WTC11 (cell line): Measurements from ENCODE around the gene MT1F. TPM values are rescaled to one million over a fixed set of nuclear protein-coding genes. Genes with fewer than 3 reads are reported as not detected.

Experiments
- ATAC-seq: fragments of 200-7000 bp; cut with Tn5 transposase; 2 replicates; pipeline ENCODE4 v1.10.0; 2021; ENCODE audit warnings: mild to moderate bottlenecking, moderate library complexity
- CTCF ChIA-PET: fragments of 300-600 bp; sonication (Branson Sonifier 250); formaldehyde crosslinking; loops from one replicate; lab custom pipeline; 2021; ENCODE audit warnings: antibody characterized with exemption; lab: Charles Lee
- POLR2A ChIA-PET: fragments of 350-600 bp; sonication (Branson Sonifier 250); formaldehyde crosslinking; loops from one replicate; lab custom pipeline; 2021; ENCODE audit warnings: antibody characterized with exemption; lab: Charles Lee
- DNase-seq: peaks from one replicate; pipeline ENCODE4 v3.0.0; 2021; ENCODE audit warnings: low spot score
- H3K27ac Mint-ChIP-seq: 2 replicates; pipeline ENCODE4 v1.8.0; 2021; ENCODE audit warnings: mixed read lengths
- H3K27me3 Mint-ChIP-seq: 2 replicates; pipeline ENCODE4 v1.8.0; 2021; ENCODE audit warnings: low read depth, mild to moderate bottlenecking, moderate library complexity, mixed read lengths
- H3K36me3 Mint-ChIP-seq: 2 replicates; pipeline ENCODE4 v1.8.0; 2021; ENCODE audit warnings: mixed read lengths
- H3K4me1 Mint-ChIP-seq: 2 replicates; pipeline ENCODE4 v1.8.0; 2022; ENCODE audit warnings: mixed read lengths
- H3K4me3 Mint-ChIP-seq: 2 replicates; pipeline ENCODE4 v1.8.0; 2021; ENCODE audit warnings: mild to moderate bottlenecking, moderate library complexity, mixed read lengths
- H3K9me3 Mint-ChIP-seq: 2 replicates; pipeline ENCODE4 v1.8.0; 2021; ENCODE audit warnings: mixed read lengths
- CREB1 ChIP-seq: sonication (generic); formaldehyde crosslinking; IDR thresholded peaks from 2 replicates; pipeline ENCODE4 v1.8.0; 2023; ENCODE audit warnings: mild to moderate bottlenecking, missing genetic modification reagents
- ELF4 ChIP-seq: sonication (generic); formaldehyde crosslinking; IDR thresholded peaks from 2 replicates; pipeline ENCODE4 v1.8.1; 2022; ENCODE audit warnings: low read depth, mild to moderate bottlenecking, moderate library complexity, missing genetic modification reagents
- EMX1 ChIP-seq: fragments of 250-450 bp; sonication (Bioruptor Pico); IDR thresholded peaks from 2 replicates; pipeline ENCODE4 v1.8.0; 2021; ENCODE audit warnings: mild to moderate bottlenecking
- FOXJ3 ChIP-seq: sonication (generic); formaldehyde crosslinking; IDR thresholded peaks from 2 replicates; pipeline ENCODE4 v1.9.0; 2021; ENCODE audit warnings: missing genetic modification reagents, mild to moderate bottlenecking, borderline replicate concordance
- GRHL2 ChIP-seq: fragments of 250-450 bp; sonication (Bioruptor Pico); IDR thresholded peaks from 2 replicates; pipeline ENCODE4 v1.8.0; 2022; ENCODE audit warnings: mild to moderate bottlenecking, moderate library complexity; ENCODE audit not compliant: insufficient replicate concordance, severe bottlenecking
- GTF2I ChIP-seq: fragments of 250-450 bp; sonication (Bioruptor Pico); conservative IDR thresholded peaks from 2 replicates; pipeline ENCODE4 v1.4.0; 2021; ENCODE audit warnings: mild to moderate bottlenecking
- IRF2 ChIP-seq: sonication (generic); formaldehyde crosslinking; IDR thresholded peaks from 2 replicates; pipeline ENCODE4 v1.8.0; 2022; ENCODE audit warnings: low read depth, missing genetic modification reagents, borderline replicate concordance
- JAZF1 ChIP-seq: fragments of 250-450 bp; sonication (Bioruptor Pico); IDR thresholded peaks from 2 replicates; pipeline ENCODE4 v1.9.0; 2021; ENCODE audit warnings: moderate library complexity, mild to moderate bottlenecking, inconsistent platforms
- NFATC4 ChIP-seq: fragments of 250-450 bp; sonication (Bioruptor Pico); IDR thresholded peaks from 2 replicates; pipeline ENCODE4 v1.9.0; 2021; ENCODE audit warnings: mild to moderate bottlenecking
- OVOL2 ChIP-seq: fragments of 250-450 bp; sonication (Bioruptor Pico); IDR thresholded peaks from 2 replicates; pipeline ENCODE4 v1.9.0; 2021; ENCODE audit warnings: mild to moderate bottlenecking, borderline replicate concordance
- RELA ChIP-seq: sonication (generic); formaldehyde crosslinking; IDR thresholded peaks from 2 replicates; pipeline ENCODE4 v1.8.1; 2022; ENCODE audit warnings: missing genetic modification reagents, mild to moderate bottlenecking, borderline replicate concordance
- SMAD4 ChIP-seq: sonication (generic); formaldehyde crosslinking; IDR thresholded peaks from 2 replicates; pipeline ENCODE4 v1.8.0; 2022; ENCODE audit warnings: mild to moderate bottlenecking, missing genetic modification reagents
- SP1 ChIP-seq: sonication (generic); formaldehyde crosslinking; conservative IDR thresholded peaks from 2 replicates; pipeline ENCODE4 v1.8.1; 2022; ENCODE audit warnings: missing genetic modification reagents
- TEAD4 ChIP-seq: sonication (generic); formaldehyde crosslinking; IDR thresholded peaks from 2 replicates; pipeline ENCODE4 v1.8.0; 2022; ENCODE audit warnings: mild to moderate bottlenecking, missing genetic modification reagents
- ZNF121 ChIP-seq: sonication (generic); formaldehyde crosslinking; IDR thresholded peaks from 2 replicates; pipeline ENCODE4 v1.8.0; 2023; ENCODE audit warnings: missing genetic modification reagents
- ZNF232 ChIP-seq: sonication (generic); formaldehyde crosslinking; IDR thresholded peaks from 2 replicates; pipeline ENCODE4 v1.8.0; 2022; ENCODE audit warnings: mild to moderate bottlenecking, missing genetic modification reagents
- ZNF317 ChIP-seq: sonication (generic); formaldehyde crosslinking; IDR thresholded peaks from 2 replicates; pipeline ENCODE4 v1.8.1; 2023; ENCODE audit warnings: low read depth, mild to moderate bottlenecking, moderate library complexity, missing genetic modification reagents, borderline replicate concordance
- ZNF416 ChIP-seq: fragments of 250-450 bp; sonication (Bioruptor Pico); IDR thresholded peaks from 2 replicates; pipeline ENCODE4 v1.9.0; 2021; ENCODE audit warnings: mild to moderate bottlenecking, inconsistent platforms
- total RNA-seq: library from RNA; stranded (reverse); gene quantifications from 3 replicates; pipeline ENCODE4 v1.2.3, GENCODE V29; 2021
- TF ChIP-seq, protein P1 (sequence below): sonication (generic); formaldehyde crosslinking; IDR thresholded peaks from 2 replicates; pipeline ENCODE4 v1.8.0; 2022; ENCODE audit warnings: mild to moderate bottlenecking, missing genetic modification reagents
- TF ChIP-seq, protein P2 (sequence below): fragments of 250-450 bp; sonication (Bioruptor Pico); IDR thresholded peaks from 2 replicates; pipeline ENCODE4 v1.9.0; 2021; ENCODE audit warnings: mild to moderate bottlenecking, borderline replicate concordance
- TF ChIP-seq, protein P3 (sequence below): sonication (generic); formaldehyde crosslinking; IDR thresholded peaks from 2 replicates; pipeline ENCODE4 v1.8.1; 2022; ENCODE audit warnings: mild to moderate bottlenecking, missing genetic modification reagents, moderate library complexity, borderline replicate concordance
- TF ChIP-seq, protein P4 (sequence below): sonication (generic); formaldehyde crosslinking; IDR thresholded peaks from 2 replicates; pipeline ENCODE4 v1.8.0; 2022; ENCODE audit warnings: mild to moderate bottlenecking, missing genetic modification reagents
- TF ChIP-seq, protein P5 (sequence below): sonication (generic); formaldehyde crosslinking; IDR thresholded peaks from 2 replicates; pipeline ENCODE4 v1.8.1; 2023; ENCODE audit warnings: mild to moderate bottlenecking, missing genetic modification reagents
- TF ChIP-seq, protein P6 (sequence below): fragments of 250-450 bp; sonication (Bioruptor Pico); conservative IDR thresholded peaks from 2 replicates; pipeline ENCODE4 v1.9.0; 2021; ENCODE audit warnings: mild to moderate bottlenecking
- TF ChIP-seq, protein P7 (sequence below): sonication (generic); formaldehyde crosslinking; IDR thresholded peaks from 2 replicates; pipeline ENCODE4 v1.8.1; 2022; ENCODE audit warnings: low read depth, missing genetic modification reagents, borderline replicate concordance

MT1F gene
- total RNA-seq, 1 experiment from 2014 or later, result 58.2 TPM

DNA sequence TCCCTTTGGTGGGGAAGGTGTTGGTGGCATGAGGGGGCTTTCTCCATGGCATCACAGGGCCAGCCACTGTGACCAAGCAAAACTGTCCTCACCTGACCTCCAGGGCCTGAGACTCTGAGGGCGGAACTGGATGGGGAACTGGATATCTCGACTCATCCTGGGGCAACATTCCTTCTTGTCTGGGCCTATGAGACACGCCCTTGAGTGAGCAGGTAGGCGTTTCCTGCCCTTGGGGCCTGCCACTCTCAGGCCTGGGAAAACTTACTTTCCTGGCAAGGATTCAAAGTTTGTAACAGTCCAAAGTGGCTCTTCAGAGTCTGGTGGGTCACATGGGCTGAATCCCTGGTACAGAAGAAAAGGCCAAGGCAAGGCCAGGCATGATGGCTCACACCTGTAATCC, 34.1 kb downstream of the MT1F start:
- peaks cover 7% of the 10 kb centered on the region for H3K4me1 Mint-ChIP-seq
- ChIA-PET CTCF (interaction anchor here (1.4 to 1.5 kb wide), 2 partner anchors 10 to 91 kb away, joined by 4 to 5 read pairs; no protein-coding TSS in a partner anchor), POLR2A (interaction anchor here (0.5 kb wide), 1 partner anchor 239 kb away, joined by 3 read pairs; no protein-coding TSS in a partner anchor)
- H3K9me3 Mint-ChIP-seq, result peaks cover 7% of the 10 kb centered on the region
- no peaks in the 10 kb centered on the region for H3K27me3 Mint-ChIP-seq
- H3K36me3 Mint-ChIP-seq, result peaks cover 2% of the 10 kb centered on the region
- H3K27ac Mint-ChIP-seq, result 0 out of 2 replicates have a peak overlapping the region, but pooled peaks have one; percentile 15
- DNase-seq, result no peak
- TF ChIP-seq OVOL2 (CRISPR knock-in tag), result no peak
- no peak for TF ChIP-seq ZNF121 (CRISPR knock-in tag)
- no peak for TF ChIP-seq ZNF416
- TF ChIP-seq ZNF317 (CRISPR knock-in tag), result no peak
- TF ChIP-seq, protein P1, sequence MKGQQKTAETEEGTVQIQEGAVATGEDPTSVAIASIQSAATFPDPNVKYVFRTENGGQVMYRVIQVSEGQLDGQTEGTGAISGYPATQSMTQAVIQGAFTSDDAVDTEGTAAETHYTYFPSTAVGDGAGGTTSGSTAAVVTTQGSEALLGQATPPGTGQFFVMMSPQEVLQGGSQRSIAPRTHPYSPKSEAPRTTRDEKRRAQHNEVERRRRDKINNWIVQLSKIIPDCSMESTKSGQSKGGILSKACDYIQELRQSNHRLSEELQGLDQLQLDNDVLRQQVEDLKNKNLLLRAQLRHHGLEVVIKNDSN, result no peak
- TF ChIP-seq IRF2, result no peak
- TF ChIP-seq GTF2I, result no peak
- no peak for TF ChIP-seq NFATC4 (CRISPR knock-in tag)
- no peak for TF ChIP-seq SP1 (CRISPR knock-in tag)
- no peak for TF ChIP-seq SMAD4 (CRISPR knock-in tag)
- TF ChIP-seq ZNF232 (CRISPR knock-in tag), result no peak
- no peak for TF ChIP-seq JAZF1 (CRISPR knock-in tag)
- peak; percentile 94 for ATAC-seq
- H3K4me3 Mint-ChIP-seq, result no peak overlapping the region

DNA sequence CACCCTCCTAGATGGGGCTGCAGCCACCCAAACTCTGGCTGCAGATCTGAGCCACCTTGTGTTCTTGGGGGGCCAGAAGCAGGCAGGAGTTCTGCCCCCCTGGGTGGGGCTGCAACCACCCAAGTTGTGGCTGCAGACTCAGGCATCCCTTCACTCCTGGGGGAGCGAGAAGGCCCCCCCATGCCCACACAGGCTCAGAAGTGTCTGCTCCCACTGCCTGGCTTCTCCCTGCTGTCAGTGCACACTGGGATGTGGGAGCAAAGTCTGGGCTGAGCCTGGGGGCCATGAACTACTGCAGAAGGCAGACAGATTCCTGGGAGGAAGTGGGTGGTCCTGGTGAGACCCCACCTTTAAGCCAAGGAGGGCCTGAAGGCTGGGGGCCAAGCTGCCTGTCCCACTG, 37.5 kb downstream of the MT1F start:
- DNase-seq (no peak), ATAC-seq (no peak)
- ChIA-PET CTCF (interaction anchor here (1.0 kb wide), 1 partner anchor 92 kb away, joined by 3 read pairs; no protein-coding TSS in a partner anchor), POLR2A (no interaction called here)
- H3K27me3 Mint-ChIP-seq, result peaks cover under 1% of the 10 kb centered on the region; the same call in 1 of the 2 replicates
- H3K4me1 Mint-ChIP-seq, result peaks cover 11% of the 10 kb centered on the region
- peaks cover 5% of the 10 kb centered on the region; the same call in 1 of the 2 replicates for H3K36me3 Mint-ChIP-seq
- H3K4me3 Mint-ChIP-seq, result no peak overlapping the region
- H3K27ac Mint-ChIP-seq, result no peak overlapping the region
- H3K9me3 Mint-ChIP-seq, result peaks cover 16% of the 10 kb centered on the region
- TF ChIP-seq EMX1 (CRISPR knock-in tag) (no peak), CREB1 (no peak), ELF4 (CRISPR knock-in tag) (no peak), TEAD4 (CRISPR knock-in tag) (no peak), FOXJ3 (CRISPR knock-in tag) (no peak), GRHL2 (CRISPR knock-in tag) (no peak), RELA (CRISPR knock-in tag) (no peak), SP1 (CRISPR knock-in tag) (no peak)
- TF ChIP-seq, protein P2, sequence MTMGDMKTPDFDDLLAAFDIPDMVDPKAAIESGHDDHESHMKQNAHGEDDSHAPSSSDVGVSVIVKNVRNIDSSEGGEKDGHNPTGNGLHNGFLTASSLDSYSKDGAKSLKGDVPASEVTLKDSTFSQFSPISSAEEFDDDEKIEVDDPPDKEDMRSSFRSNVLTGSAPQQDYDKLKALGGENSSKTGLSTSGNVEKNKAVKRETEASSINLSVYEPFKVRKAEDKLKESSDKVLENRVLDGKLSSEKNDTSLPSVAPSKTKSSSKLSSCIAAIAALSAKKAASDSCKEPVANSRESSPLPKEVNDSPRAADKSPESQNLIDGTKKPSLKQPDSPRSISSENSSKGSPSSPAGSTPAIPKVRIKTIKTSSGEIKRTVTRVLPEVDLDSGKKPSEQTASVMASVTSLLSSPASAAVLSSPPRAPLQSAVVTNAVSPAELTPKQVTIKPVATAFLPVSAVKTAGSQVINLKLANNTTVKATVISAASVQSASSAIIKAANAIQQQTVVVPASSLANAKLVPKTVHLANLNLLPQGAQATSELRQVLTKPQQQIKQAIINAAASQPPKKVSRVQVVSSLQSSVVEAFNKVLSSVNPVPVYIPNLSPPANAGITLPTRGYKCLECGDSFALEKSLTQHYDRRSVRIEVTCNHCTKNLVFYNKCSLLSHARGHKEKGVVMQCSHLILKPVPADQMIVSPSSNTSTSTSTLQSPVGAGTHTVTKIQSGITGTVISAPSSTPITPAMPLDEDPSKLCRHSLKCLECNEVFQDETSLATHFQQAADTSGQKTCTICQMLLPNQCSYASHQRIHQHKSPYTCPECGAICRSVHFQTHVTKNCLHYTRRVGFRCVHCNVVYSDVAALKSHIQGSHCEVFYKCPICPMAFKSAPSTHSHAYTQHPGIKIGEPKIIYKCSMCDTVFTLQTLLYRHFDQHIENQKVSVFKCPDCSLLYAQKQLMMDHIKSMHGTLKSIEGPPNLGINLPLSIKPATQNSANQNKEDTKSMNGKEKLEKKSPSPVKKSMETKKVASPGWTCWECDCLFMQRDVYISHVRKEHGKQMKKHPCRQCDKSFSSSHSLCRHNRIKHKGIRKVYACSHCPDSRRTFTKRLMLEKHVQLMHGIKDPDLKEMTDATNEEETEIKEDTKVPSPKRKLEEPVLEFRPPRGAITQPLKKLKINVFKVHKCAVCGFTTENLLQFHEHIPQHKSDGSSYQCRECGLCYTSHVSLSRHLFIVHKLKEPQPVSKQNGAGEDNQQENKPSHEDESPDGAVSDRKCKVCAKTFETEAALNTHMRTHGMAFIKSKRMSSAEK (CRISPR knock-in tag), result no peak
- TF ChIP-seq, protein P3, sequence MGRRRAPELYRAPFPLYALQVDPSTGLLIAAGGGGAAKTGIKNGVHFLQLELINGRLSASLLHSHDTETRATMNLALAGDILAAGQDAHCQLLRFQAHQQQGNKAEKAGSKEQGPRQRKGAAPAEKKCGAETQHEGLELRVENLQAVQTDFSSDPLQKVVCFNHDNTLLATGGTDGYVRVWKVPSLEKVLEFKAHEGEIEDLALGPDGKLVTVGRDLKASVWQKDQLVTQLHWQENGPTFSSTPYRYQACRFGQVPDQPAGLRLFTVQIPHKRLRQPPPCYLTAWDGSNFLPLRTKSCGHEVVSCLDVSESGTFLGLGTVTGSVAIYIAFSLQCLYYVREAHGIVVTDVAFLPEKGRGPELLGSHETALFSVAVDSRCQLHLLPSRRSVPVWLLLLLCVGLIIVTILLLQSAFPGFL, result no peak
- TF ChIP-seq, protein P4, sequence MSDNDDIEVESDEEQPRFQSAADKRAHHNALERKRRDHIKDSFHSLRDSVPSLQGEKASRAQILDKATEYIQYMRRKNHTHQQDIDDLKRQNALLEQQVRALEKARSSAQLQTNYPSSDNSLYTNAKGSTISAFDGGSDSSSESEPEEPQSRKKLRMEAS, result no peak
- TF ChIP-seq, protein P5, sequence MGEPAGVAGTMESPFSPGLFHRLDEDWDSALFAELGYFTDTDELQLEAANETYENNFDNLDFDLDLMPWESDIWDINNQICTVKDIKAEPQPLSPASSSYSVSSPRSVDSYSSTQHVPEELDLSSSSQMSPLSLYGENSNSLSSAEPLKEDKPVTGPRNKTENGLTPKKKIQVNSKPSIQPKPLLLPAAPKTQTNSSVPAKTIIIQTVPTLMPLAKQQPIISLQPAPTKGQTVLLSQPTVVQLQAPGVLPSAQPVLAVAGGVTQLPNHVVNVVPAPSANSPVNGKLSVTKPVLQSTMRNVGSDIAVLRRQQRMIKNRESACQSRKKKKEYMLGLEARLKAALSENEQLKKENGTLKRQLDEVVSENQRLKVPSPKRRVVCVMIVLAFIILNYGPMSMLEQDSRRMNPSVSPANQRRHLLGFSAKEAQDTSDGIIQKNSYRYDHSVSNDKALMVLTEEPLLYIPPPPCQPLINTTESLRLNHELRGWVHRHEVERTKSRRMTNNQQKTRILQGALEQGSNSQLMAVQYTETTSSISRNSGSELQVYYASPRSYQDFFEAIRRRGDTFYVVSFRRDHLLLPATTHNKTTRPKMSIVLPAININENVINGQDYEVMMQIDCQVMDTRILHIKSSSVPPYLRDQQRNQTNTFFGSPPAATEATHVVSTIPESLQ (CRISPR knock-in tag), result no peak
- TF ChIP-seq, protein P6, sequence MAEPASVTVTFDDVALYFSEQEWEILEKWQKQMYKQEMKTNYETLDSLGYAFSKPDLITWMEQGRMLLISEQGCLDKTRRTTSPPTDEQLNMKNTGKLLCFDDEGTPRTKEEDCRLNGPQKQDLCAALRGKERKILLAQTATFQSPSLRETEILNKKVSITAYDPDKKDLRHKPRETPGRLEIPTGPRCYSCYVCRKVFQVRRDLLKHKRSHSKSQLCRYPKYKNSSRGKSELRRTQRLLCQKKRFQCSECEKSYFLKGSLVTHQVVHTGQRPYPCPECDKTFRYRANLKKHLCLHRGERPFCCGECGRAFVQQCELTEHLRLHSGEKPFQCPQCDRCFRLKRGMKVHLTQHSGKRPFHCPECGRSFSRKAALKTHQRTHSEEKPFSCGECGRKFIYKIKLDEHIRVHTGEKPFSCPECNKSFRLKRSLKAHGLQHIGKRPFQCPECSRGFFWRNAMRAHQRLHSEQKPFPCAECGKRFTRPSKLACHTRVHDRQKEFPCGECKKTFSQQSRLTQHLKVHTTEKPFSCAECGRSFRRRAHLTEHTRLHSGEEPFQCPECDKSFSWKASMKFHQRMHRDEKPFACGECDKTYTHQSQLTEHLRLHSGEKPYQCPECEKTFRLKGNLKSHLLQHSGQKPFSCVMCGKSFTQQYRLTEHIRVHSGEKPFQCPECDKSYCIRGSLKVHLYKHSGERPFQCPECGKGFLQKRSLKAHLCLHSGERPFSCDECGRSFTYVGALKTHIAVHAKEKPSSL (CRISPR knock-in tag), result no peak
- TF ChIP-seq, protein P7, sequence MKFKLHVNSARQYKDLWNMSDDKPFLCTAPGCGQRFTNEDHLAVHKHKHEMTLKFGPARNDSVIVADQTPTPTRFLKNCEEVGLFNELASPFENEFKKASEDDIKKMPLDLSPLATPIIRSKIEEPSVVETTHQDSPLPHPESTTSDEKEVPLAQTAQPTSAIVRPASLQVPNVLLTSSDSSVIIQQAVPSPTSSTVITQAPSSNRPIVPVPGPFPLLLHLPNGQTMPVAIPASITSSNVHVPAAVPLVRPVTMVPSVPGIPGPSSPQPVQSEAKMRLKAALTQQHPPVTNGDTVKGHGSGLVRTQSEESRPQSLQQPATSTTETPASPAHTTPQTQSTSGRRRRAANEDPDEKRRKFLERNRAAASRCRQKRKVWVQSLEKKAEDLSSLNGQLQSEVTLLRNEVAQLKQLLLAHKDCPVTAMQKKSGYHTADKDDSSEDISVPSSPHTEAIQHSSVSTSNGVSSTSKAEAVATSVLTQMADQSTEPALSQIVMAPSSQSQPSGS (CRISPR knock-in tag), result no peak
